ENCODE measurements around the gene INAFM2. TPM values are rescaled to one million over a fixed set of nuclear protein-coding genes. Genes with fewer than 3 reads are reported as not detected.

INAFM2 gene
- total and polyA plus RNA-seq, 9 of the 15 experiments (the other 6 are each of a cell fraction or from before 2014, with no cell fraction given), result 11.8 to 43.1 (median 27.2) TPM

GRCh38 chr15:40340038-40340739 lies 16.7 kb downstream of the INAFM2 start:
- Histone ChIP-seq H2AFZ (ENCODE audit: low read depth, low read length) (peak overlapping the region; percentile 35), H3K4me2 (ENCODE audit: insufficient read depth, low read length) (no peak overlapping the region; the same call in 1 of the 2 replicates), H3K27ac (ENCODE audit: extremely low read depth, low read depth, low read length) (no peak overlapping the region), H3K4me3 (no peak overlapping the region), H3K9me3 (replicated peaks; ENCODE audit: control insufficient read depth, insufficient read depth, low read depth, low read length) (no peaks in the 10 kb centered on the region), H3K79me2 (ENCODE audit: control insufficient read depth, insufficient read depth, low read length) (no peaks in the 10 kb centered on the region), H3K36me3 (ENCODE audit: control insufficient read depth, insufficient read depth, low read length) (no peaks in the 10 kb centered on the region), H3K9ac (ENCODE audit: insufficient read depth in 1 of 2, low read depth in 2 of 2, low read length in 2 of 2) (peak overlapping the region in 1 of 2 experiments; percentile 90; a peak in 3 of 4 replicates), H3K4me1 (replicated peaks in 1 of 2; ENCODE audit: control insufficient read depth in 2 of 2, insufficient read depth in 2 of 2, low read length in 2 of 2) (peaks cover 7 to 51% of the 10 kb centered on the region in 2 experiments), H3K9me1 (ENCODE audit: control insufficient read depth, insufficient read depth, low read length) (no peaks in the 10 kb centered on the region), H4K20me1 (replicated peaks; ENCODE audit: control insufficient read depth, insufficient read depth, low read length) (peaks cover 6% of the 10 kb centered on the region; the same call in 1 of the 2 replicates), H3K27me3 (ENCODE audit: control insufficient read depth in 2 of 2, insufficient read depth in 2 of 2, low read length in 2 of 2) (no peaks in the 10 kb centered on the region)
- CTCF ChIA-PET (ENCODE audit: low intra/inter-chr PET ratio), result interaction anchor here (0.6 to 1.3 kb wide), 3 partner anchors 61 to 659 kb away, joined by 3 to 4 read pairs (median 4); no protein-coding TSS in a partner anchor
- 68% methylated on average over 7 of the region's 14 CpGs for WGBS (ENCODE audit: insufficient coverage, low coverage, missing lambda C conversion rate)
- no peak for TF ChIP-seq E2F6 (IDR thresholded peaks at IDR 0.05; ENCODE audit: borderline replicate concordance in 1 of 2, extremely low read depth in 1 of 2, insufficient read depth in 1 of 2, insufficient read length in 1 of 2, low read depth in 1 of 2, low read length in 1 of 2, poor library complexity in 1 of 2, severe bottlenecking in 1 of 2)
- TF ChIP-seq ZNF395 (CRISPR knock-in tag; IDR thresholded peaks at IDR 0.05), result 0 out of 2 replicates have a peak, but pooled peaks have one; percentile 50
- in situ Hi-C loops (cut with MboI), result loop anchor here (10.0 kb wide), 1 partner anchor 545 kb away; no protein-coding TSS in a partner anchor
- no peak for FAIRE-seq
- intact Hi-C loops (cut with micrococcal nuclease), result no loop called here
- no peak for DNase-seq (ENCODE audit: extremely low read depth in 1 of 4, low spot score in 3 of 4)
- no TSS peak for BruUV-seq (replicated peaks)
- peak; percentile 8 for ATAC-seq
- POLR2A ChIA-PET, result interaction anchor here (0.6 to 4.8 kb wide), 7 partner anchors 10 to 130 kb away, joined by 3 to 30 read pairs (median 3); partner anchors contain the start of gene INAFM2

Measured in K562 (cell line).